GM15510 (cell line): ENCODE data around the gene FSHR.

Source experiments
- POLR2A ChIP-seq: IDR thresholded peaks from 3 replicates; pipeline ENCODE4 v1.6.1; 2011; ENCODE audit warnings: borderline replicate concordance; ENCODE audit not compliant: insufficient read length; ENCODE audit errors: extremely low read depth

FSHR gene

GRCh38 chr2:49068613-49069012 lies 85.7 kb downstream of the FSHR start:
- no peak for TF ChIP-seq POLR2A

- no peak for TF ChIP-seq POLR2A
Measured at GRCh38 chr2:49067971-49068370, 86.3 kb downstream of the FSHR start.

DNA sequence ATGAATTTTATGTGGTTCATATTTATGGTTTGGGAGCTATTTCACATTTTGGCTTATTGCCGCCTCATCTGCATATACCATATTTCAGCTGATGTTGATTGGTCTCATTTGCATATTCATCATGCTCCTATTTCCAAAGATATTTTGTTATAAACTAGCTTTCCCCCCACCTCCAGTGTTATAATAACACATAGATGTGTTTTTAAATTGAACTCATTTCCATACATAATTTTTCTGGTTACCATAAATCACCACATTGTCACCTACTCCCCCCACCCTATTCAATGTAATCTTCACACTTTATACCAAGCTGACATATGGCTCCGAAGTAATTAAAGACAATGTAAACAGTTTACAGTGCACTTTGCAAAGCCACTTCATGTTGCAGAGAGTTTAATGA lies 101.2 kb downstream of the FSHR start:
- TF ChIP-seq POLR2A = no peak

DNA sequence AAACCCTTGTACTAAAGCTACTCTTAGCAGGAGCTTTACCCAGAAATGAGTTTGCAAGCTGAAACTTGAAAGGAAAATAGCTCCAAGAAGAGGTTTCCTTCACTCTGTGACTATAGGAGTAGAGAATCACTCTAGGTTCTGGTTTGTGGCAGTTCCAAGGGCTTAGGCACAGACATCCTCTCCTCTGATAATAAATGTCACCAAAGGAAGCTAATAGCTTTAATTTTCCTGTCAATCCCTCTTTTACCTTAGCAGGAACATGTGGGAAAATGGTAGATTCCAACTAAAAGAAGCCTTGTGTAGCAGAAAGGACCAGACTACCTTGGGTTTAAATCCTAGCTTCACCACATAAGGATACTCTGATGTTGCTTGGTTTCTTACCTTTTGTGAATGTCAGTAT lies 104.0 kb downstream of the FSHR start:
- no peak for TF ChIP-seq POLR2A

DNA sequence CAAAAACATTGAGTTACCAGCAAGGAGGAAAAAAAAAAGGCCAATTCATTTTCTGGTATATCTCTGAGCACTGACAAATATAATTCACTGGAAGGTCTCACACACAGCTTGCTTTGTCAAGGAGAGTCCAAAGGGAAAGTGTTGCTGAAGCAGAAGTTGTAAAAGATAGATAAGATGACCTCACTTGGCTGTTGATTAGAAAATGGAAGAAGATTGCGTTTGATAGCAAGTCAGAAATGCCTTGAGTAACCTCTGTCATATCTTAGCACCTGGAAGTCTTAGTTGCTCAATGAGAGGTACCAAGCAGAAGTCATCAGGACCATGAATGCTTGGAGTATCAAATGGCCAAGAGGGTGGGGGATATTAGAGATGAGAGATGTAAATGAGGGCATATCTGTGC lies 105.2 kb downstream of the FSHR start:
- no peak for TF ChIP-seq POLR2A

- TF ChIP-seq POLR2A = no peak
Measured at GRCh38 chr2:49045083-49045482, 109.2 kb downstream of the FSHR start.

- TF ChIP-seq POLR2A = no peak
Measured at GRCh38 chr2:49044350-49045079, 109.8 kb downstream of the FSHR start.

DNA sequence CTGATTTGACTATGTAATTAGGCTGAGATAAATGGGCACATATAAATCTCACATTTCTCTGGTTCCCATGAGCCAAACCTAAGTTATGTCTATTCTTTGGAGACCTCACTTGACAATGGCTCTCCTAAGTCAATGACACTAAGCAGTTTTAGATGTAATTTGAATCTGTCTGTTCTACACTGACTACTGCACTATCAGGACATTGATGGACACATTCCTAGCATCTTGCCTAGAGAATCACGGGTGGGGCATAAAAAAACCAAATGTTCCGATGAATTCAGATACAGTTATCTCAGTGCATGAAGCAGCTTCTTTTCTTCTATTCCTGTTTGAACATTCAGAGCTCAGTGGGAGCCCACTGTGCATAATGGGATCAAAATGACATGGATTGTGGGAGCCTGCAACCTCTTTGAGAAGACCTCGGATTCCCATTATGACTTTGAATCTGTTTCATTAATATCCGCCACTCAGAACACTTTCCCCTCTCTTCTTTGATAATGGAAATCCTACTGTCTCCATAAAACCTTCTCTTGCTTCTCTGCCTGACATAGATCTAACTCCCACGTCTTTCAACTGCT lies 110.8 kb downstream of the FSHR start:
- no peak for TF ChIP-seq POLR2A

DNA sequence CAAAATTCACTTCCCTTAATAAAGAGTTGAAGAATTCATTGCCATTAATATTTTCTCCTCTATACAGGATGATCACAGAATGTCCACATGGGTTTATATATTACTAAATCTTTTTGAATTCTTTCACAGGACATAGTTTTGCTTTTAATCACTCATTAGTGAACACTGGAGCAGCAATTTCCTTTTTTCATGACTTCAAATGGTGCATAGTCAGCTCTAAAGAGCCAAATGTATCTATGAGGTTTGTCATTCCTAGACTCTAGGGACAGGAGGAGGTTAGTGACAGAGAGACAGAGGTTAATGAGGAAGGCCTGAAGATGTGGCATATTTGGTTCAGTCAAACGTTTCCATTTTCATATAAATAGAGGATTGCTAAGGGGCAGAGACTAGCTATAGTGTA lies 111.8 kb downstream of the FSHR start:
- no peak for TF ChIP-seq POLR2A

GRCh38 chr2:49041061-49041460 lies 113.3 kb downstream of the FSHR start:
- no peak for TF ChIP-seq POLR2A

DNA sequence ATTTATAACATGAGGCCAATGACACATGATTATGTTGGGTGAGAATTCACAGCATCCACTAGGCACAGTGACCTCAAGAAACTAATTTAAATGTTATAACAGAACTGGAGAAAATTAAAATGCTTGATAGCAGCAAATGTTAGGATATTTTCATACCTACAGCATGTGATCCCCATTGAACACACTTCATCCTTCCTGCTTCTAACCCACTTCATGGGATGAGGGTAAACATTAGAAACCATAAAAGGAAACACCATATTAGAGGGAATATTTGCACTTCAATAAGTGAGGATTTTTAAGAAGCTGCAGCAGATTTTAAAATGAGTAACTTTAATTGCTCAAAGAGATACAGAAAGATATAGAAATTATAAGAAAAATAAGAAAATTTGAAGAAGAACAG lies 117.1 kb downstream of the FSHR start:
- no peak for TF ChIP-seq POLR2A

DNA sequence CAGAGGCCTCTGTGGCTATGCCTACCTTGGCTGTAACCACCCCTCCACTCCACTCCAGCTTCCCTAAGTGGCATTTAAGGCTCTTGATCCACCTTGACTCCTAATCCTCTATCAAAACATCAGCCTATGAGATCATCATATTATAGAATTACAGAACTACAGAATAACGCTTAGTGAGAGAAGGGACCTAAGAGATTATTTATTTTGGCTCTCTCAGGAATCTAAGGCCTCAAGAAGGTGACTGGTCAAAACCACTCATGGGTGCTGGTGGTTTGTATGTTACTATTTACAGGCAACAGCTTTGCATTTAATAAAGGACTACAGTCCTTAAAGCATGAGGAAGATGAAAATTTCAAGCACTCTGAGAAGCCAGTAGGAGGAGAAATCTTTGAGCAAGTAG lies 118.8 kb downstream of the FSHR start:
- no peak for TF ChIP-seq POLR2A

DNA sequence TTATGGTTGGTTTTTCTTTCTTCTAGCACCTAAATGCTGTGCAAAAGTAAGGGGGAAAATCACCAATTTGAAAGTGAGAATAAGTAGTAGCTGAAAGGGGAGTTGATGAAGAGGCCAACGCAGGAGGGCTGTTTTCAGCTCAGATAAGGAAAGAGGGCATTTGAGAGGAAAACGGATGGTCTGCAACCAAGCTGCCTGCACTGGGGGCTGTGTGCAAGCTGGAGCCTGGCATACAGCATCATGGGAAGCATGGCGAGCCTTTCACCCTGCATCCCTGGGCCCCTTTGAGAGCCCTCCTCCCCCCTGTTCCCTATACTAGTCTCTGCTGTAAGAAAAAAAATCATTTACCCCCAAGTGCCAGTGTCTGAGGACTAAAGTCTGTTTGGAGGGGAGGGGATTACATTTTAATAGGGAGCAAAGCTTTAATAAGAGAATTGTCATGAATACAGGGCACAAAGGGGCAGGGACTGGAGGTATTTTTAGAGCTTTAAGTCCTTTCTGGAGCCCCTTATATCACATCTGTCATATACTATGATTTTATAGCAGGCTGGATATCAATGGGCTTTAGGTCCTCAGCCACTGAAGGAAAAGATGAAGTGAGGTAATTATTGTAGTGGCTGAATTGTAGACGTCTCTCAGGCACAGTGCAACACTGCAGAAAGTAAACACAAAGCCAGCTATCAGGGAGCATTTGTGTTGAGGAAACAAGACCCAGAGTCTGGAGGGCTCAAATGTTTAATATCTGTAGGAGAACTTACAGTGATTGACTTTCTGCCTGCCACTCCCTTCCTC lies 120.7 kb downstream of the FSHR start:
- no peak for TF ChIP-seq POLR2A

GRCh38 chr2:49032936-49033335 lies 121.4 kb downstream of the FSHR start:
- no peak for TF ChIP-seq POLR2A

DNA sequence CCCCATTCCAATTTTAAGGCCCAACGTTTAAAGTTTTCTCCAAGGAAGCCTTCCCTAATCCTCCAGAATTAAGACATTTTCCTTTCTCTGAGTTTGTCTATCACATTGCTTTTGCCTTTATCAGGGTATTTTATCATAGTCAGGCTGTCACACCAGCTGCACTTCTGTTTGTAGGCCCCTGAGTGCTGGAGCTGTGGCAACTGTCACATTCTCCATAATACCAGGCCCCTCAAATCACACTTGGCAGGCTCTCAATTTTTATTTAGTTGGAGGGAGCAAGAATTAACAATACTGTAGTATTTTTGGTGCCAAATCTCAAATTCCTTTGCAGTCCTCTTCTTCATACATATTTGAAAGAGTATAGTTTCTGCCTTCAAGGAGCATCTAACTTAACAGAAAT lies 122.2 kb downstream of the FSHR start:
- no peak for TF ChIP-seq POLR2A

DNA sequence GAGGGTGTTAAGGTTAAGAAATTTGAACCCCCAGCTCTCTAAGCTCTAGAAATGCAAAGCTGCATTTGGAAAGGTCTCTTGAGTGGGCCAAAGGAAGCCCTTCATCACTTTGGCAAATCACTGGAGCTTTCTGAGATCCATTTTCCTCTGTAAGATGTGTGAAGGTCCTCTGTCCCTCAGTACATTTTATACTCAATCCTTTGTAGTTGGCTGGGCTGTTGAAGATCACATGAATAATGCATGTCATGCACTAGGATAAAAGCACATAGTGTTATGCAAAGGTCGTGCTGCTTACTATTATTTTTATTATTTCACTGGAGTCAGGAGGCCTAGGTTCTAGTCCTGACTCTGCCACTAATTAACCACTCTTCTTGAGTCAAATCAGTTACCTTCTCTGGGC lies 124.9 kb downstream of the FSHR start:
- TF ChIP-seq POLR2A = no peak
